ENCODE measurements around the gene RBKS. TPM values are rescaled to one million over a fixed set of nuclear protein-coding genes. Genes with fewer than 3 reads are reported as not detected.

Gene RBKS
- total and polyA plus RNA-seq, 2 of the 13 experiments (the other 11 are each of a cell fraction or from before 2014, with no cell fraction given): 7.7 to 8.3 TPM

GRCh38 chr2:27890146-27890923, at the start of gene RBKS, which contains the start of gene BABAM2 (continued):
- peak; percentile 91 for TF ChIP-seq BCL3 (CRISPR knock-in tag; IDR thresholded peaks at IDR 0.05)
- TF ChIP-seq SMAD9 (CRISPR knock-in tag; IDR thresholded peaks at IDR 0.05): no peak
- peak; percentile 86; the same call in 1 of the 2 replicates for TF ChIP-seq LRRFIP1 (CRISPR knock-in tag; conservative IDR thresholded peaks at IDR 0.05)
- peak; percentile 88 for TF ChIP-seq ZNF124 (CRISPR knock-in tag; IDR thresholded peaks at IDR 0.05)
- TF ChIP-seq CREM (IDR thresholded peaks at IDR 0.05): no peak; the same call in 1 of the 2 replicates
- TF ChIP-seq CREM (CRISPR knock-in tag; IDR thresholded peaks at IDR 0.05): no peak
- peak; percentile 97 for TF ChIP-seq ZNF83 (CRISPR knock-in tag; IDR thresholded peaks at IDR 0.05; ENCODE audit: borderline replicate concordance)
- TF ChIP-seq PCBP1 (IDR thresholded peaks at IDR 0.05; ENCODE audit: borderline replicate concordance, low read depth, low read length): peak; percentile 96
- peak; percentile 77 for TF ChIP-seq BCL6 (CRISPR knock-in tag; IDR thresholded peaks at IDR 0.05)
- no peak for TF ChIP-seq CENPBD1 (CRISPR knock-in tag; IDR thresholded peaks at IDR 0.05; ENCODE audit: borderline replicate concordance, low read depth)
- TF ChIP-seq ELF1 (CRISPR knock-in tag; IDR thresholded peaks at IDR 0.05): peak; percentile 71
- peak; percentile 23 for TF ChIP-seq AGO2 (optimal IDR thresholded peaks at IDR 0.05; ENCODE audit: low read depth, low read length)
- TF ChIP-seq THAP8 (CRISPR knock-in tag; IDR thresholded peaks at IDR 0.05; ENCODE audit: borderline replicate concordance): no peak
- peak; percentile 45; the same call in 1 of the 2 replicates for TF ChIP-seq HHEX (CRISPR knock-in tag; IDR thresholded peaks at IDR 0.05)
- no peak for TF ChIP-seq ZNF850 (CRISPR knock-in tag; conservative IDR thresholded peaks at IDR 0.05)
- TF ChIP-seq ZC3H13 (CRISPR knock-in tag; IDR thresholded peaks at IDR 0.05): peak; percentile 87; the same call in 1 of the 2 replicates
- TF ChIP-seq GZF1 (CRISPR knock-in tag; IDR thresholded peaks at IDR 0.05): no peak
- no peak; the same call in 1 of the 2 replicates for TF ChIP-seq RCOR2 (CRISPR knock-in tag; IDR thresholded peaks at IDR 0.05)
- TF ChIP-seq RNF2 (conservative IDR thresholded peaks at IDR 0.05; ENCODE audit: low read depth): peak; percentile 64; the same call in 1 of the 2 replicates
- no peak for TF ChIP-seq FOSL1 (CRISPR knock-in tag; IDR thresholded peaks at IDR 0.05; ENCODE audit: borderline replicate concordance)
- no peak for TF ChIP-seq RELA (CRISPR knock-in tag; IDR thresholded peaks at IDR 0.05)
- TF ChIP-seq ZNF326 (CRISPR knock-in tag; IDR thresholded peaks at IDR 0.05; ENCODE audit: borderline replicate concordance): no peak
- no peak for TF ChIP-seq CC2D1A (CRISPR knock-in tag; IDR thresholded peaks at IDR 0.05)
- no peak for TF ChIP-seq MED8 (CRISPR knock-in tag; IDR thresholded peaks at IDR 0.05; ENCODE audit: insufficient replicate concordance)
- peak; percentile 63; the same call in 1 of the 2 replicates for TF ChIP-seq WIZ (CRISPR knock-in tag; IDR thresholded peaks at IDR 0.05)
- TF ChIP-seq ZMYM2 (CRISPR knock-in tag; IDR thresholded peaks at IDR 0.05): no peak
- TF ChIP-seq RBAK (CRISPR knock-in tag; IDR thresholded peaks at IDR 0.05): 0 out of 2 replicates have a peak, but pooled peaks have one; percentile 57
- 0 out of 2 replicates have a peak, but pooled peaks have one; percentile 1 for TF ChIP-seq ONECUT2 (CRISPR knock-in tag; IDR thresholded peaks at IDR 0.05)

Measured in HepG2 (cell line).